WTC11 (cell line): ENCODE measurements around the gene ACMSD. TPM values are rescaled to one million over a fixed set of nuclear protein-coding genes. Genes with fewer than 3 reads are reported as not detected.

ENCODE experiments used
- ESRRA ChIP-seq: sonication (generic); formaldehyde crosslinking; IDR thresholded peaks from 2 replicates; pipeline ENCODE4 v1.8.1; 2022; ENCODE audit warnings: mild to moderate bottlenecking, missing genetic modification reagents, borderline replicate concordance
- ETV6 ChIP-seq: sonication (generic); formaldehyde crosslinking; IDR thresholded peaks from 2 replicates; pipeline ENCODE4 v1.8.1; 2022; ENCODE audit warnings: mild to moderate bottlenecking, missing genetic modification reagents
- GABPB1 ChIP-seq: sonication (generic); formaldehyde crosslinking; IDR thresholded peaks from 2 replicates; pipeline ENCODE4 v1.8.1; 2023; ENCODE audit warnings: mild to moderate bottlenecking, missing genetic modification reagents
- GRHL2 ChIP-seq: fragments of 250-450 bp; sonication (Bioruptor Pico); IDR thresholded peaks from 2 replicates; pipeline ENCODE4 v1.8.0; 2022; ENCODE audit warnings: mild to moderate bottlenecking, moderate library complexity; ENCODE audit not compliant: insufficient replicate concordance, severe bottlenecking
- JUN ChIP-seq: sonication (generic); formaldehyde crosslinking; IDR thresholded peaks from 2 replicates; pipeline ENCODE4 v1.8.0; 2023; ENCODE audit warnings: mild to moderate bottlenecking, missing genetic modification reagents
- NFE2L1 ChIP-seq: sonication (generic); formaldehyde crosslinking; IDR thresholded peaks from 2 replicates; pipeline ENCODE4 v1.8.1; 2023; ENCODE audit warnings: missing genetic modification reagents
- NR2C2 ChIP-seq: sonication (generic); formaldehyde crosslinking; IDR thresholded peaks from 2 replicates; pipeline ENCODE4 v1.8.0; 2022; ENCODE audit warnings: mild to moderate bottlenecking, missing genetic modification reagents
- PREB ChIP-seq: sonication (generic); formaldehyde crosslinking; IDR thresholded peaks from 2 replicates; pipeline ENCODE4 v1.8.1; 2022; ENCODE audit warnings: mild to moderate bottlenecking, missing genetic modification reagents, moderate library complexity, borderline replicate concordance
- SMAD4 ChIP-seq: sonication (generic); formaldehyde crosslinking; IDR thresholded peaks from 2 replicates; pipeline ENCODE4 v1.8.0; 2022; ENCODE audit warnings: mild to moderate bottlenecking, missing genetic modification reagents
- STAT6 ChIP-seq: sonication (generic); formaldehyde crosslinking; conservative IDR thresholded peaks from 2 replicates; pipeline ENCODE4 v1.8.1; 2023; ENCODE audit warnings: mild to moderate bottlenecking, low read depth, missing genetic modification reagents, moderate library complexity
- TEAD1 ChIP-seq: sonication (generic); formaldehyde crosslinking; IDR thresholded peaks from 2 replicates; pipeline ENCODE4 v1.8.0; 2022; ENCODE audit warnings: mild to moderate bottlenecking, missing genetic modification reagents
- ZBTB21 ChIP-seq: sonication (generic); formaldehyde crosslinking; IDR thresholded peaks from 2 replicates; pipeline ENCODE4 v1.8.1; 2023; ENCODE audit warnings: mild to moderate bottlenecking, missing genetic modification reagents, borderline replicate concordance
- ZNF138 ChIP-seq: sonication (generic); formaldehyde crosslinking; conservative IDR thresholded peaks from 2 replicates; pipeline ENCODE4 v1.8.1; 2022; ENCODE audit warnings: mild to moderate bottlenecking, moderate library complexity, missing genetic modification reagents
- ZNF396 ChIP-seq: fragments of 250-450 bp; sonication (Bioruptor Pico); IDR thresholded peaks from 2 replicates; pipeline ENCODE4 v1.8.0; 2021; ENCODE audit warnings: mild to moderate bottlenecking, moderate library complexity, borderline replicate concordance
- ZNF416 ChIP-seq: fragments of 250-450 bp; sonication (Bioruptor Pico); IDR thresholded peaks from 2 replicates; pipeline ENCODE4 v1.9.0; 2021; ENCODE audit warnings: mild to moderate bottlenecking, inconsistent platforms
- ZNF671 ChIP-seq: fragments of 250-450 bp; sonication (Bioruptor Pico); IDR thresholded peaks from 2 replicates; pipeline ENCODE4 v1.8.0; 2021; ENCODE audit warnings: mild to moderate bottlenecking
- total RNA-seq: library from RNA; stranded (reverse); gene quantifications from 3 replicates; pipeline ENCODE4 v1.2.3, GENCODE V29; 2021
- TF ChIP-seq, protein P1 (sequence below): fragments of 250-450 bp; sonication (Bioruptor Pico); IDR thresholded peaks from 2 replicates; pipeline ENCODE4 v1.9.0; 2021; ENCODE audit warnings: moderate library complexity, mild to moderate bottlenecking, inconsistent platforms, borderline replicate concordance
- TF ChIP-seq, protein P2 (sequence below): fragments of 250-450 bp; sonication (Bioruptor Pico); IDR thresholded peaks from 2 replicates; pipeline ENCODE4 v2.1.2; 2022; ENCODE audit warnings: mild to moderate bottlenecking, moderate library complexity
- TF ChIP-seq, protein P3 (sequence below): sonication (generic); formaldehyde crosslinking; IDR thresholded peaks from 2 replicates; pipeline ENCODE4 v1.8.0; 2022; ENCODE audit warnings: mild to moderate bottlenecking, missing genetic modification reagents
- TF ChIP-seq, protein P4 (sequence below): sonication (generic); formaldehyde crosslinking; IDR thresholded peaks from 2 replicates; pipeline ENCODE4 v1.8.1; 2022; ENCODE audit warnings: mild to moderate bottlenecking, moderate library complexity, missing genetic modification reagents
- TF ChIP-seq, protein P5 (sequence below): fragments of 250-450 bp; sonication (Bioruptor Pico); IDR thresholded peaks from 2 replicates; pipeline ENCODE4 v1.9.0; 2021; ENCODE audit warnings: mild to moderate bottlenecking
- TF ChIP-seq, protein P6 (sequence below): sonication (generic); formaldehyde crosslinking; IDR thresholded peaks from 2 replicates; pipeline ENCODE4 v1.8.0; 2023; ENCODE audit warnings: mild to moderate bottlenecking, missing genetic modification reagents

ACMSD gene
- total RNA-seq, 1 experiment from 2014 or later: not detected

- TF ChIP-seq, protein P1, sequence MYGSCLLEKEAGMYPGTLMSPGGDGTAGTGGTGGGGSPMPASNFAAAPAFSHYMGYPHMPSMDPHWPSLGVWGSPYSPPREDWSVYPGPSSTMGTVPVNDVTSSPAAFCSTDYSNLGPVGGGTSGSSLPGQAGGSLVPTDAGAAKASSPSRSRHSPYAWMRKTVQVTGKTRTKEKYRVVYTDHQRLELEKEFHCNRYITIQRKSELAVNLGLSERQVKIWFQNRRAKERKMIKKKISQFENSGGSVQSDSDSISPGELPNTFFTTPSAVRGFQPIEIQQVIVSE: no peak
- TF ChIP-seq ETV6 (CRISPR knock-in tag) (no peak), PREB (CRISPR knock-in tag) (no peak), SMAD4 (CRISPR knock-in tag) (no peak), NR2C2 (CRISPR knock-in tag) (no peak), ZNF671 (CRISPR knock-in tag) (no peak), GRHL2 (CRISPR knock-in tag) (no peak), ZNF138 (CRISPR knock-in tag) (0 out of 2 replicates have a peak, but pooled peaks have one; percentile 24), ESRRA (CRISPR knock-in tag) (no peak; the same call in 1 of the 2 replicates), NFE2L1 (CRISPR knock-in tag) (no peak), STAT6 (CRISPR knock-in tag) (no peak), JUN (CRISPR knock-in tag) (peak; percentile 88), ZNF396 (CRISPR knock-in tag) (no peak), GABPB1 (0 out of 2 replicates have a peak, but pooled peaks have one; percentile 13), ZNF416 (CRISPR knock-in tag) (no peak), ZBTB21 (CRISPR knock-in tag) (no peak), TEAD1 (CRISPR knock-in tag) (peak; percentile 72; the same call in 1 of the 2 replicates)
- TF ChIP-seq, protein P2, sequence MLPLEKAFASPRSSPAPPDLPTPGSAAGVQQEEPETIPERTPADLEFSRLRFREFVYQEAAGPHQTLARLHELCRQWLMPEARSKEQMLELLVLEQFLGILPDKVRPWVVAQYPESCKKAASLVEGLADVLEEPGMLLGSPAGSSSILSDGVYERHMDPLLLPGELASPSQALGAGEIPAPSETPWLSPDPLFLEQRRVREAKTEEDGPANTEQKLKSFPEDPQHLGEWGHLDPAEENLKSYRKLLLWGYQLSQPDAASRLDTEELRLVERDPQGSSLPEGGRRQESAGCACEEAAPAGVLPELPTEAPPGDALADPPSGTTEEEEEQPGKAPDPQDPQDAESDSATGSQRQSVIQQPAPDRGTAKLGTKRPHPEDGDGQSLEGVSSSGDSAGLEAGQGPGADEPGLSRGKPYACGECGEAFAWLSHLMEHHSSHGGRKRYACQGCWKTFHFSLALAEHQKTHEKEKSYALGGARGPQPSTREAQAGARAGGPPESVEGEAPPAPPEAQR (CRISPR knock-in tag): no peak
- TF ChIP-seq, protein P3, sequence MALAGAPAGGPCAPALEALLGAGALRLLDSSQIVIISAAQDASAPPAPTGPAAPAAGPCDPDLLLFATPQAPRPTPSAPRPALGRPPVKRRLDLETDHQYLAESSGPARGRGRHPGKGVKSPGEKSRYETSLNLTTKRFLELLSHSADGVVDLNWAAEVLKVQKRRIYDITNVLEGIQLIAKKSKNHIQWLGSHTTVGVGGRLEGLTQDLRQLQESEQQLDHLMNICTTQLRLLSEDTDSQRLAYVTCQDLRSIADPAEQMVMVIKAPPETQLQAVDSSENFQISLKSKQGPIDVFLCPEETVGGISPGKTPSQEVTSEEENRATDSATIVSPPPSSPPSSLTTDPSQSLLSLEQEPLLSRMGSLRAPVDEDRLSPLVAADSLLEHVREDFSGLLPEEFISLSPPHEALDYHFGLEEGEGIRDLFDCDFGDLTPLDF: no peak
- TF ChIP-seq, protein P4, sequence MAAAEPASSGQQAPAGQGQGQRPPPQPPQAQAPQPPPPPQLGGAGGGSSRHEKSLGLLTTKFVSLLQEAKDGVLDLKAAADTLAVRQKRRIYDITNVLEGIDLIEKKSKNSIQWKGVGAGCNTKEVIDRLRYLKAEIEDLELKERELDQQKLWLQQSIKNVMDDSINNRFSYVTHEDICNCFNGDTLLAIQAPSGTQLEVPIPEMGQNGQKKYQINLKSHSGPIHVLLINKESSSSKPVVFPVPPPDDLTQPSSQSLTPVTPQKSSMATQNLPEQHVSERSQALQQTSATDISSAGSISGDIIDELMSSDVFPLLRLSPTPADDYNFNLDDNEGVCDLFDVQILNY (CRISPR knock-in tag): no peak
- TF ChIP-seq, protein P5, sequence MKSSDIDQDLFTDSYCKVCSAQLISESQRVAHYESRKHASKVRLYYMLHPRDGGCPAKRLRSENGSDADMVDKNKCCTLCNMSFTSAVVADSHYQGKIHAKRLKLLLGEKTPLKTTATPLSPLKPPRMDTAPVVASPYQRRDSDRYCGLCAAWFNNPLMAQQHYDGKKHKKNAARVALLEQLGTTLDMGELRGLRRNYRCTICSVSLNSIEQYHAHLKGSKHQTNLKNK (CRISPR knock-in tag): no peak
- TF ChIP-seq, protein P6, sequence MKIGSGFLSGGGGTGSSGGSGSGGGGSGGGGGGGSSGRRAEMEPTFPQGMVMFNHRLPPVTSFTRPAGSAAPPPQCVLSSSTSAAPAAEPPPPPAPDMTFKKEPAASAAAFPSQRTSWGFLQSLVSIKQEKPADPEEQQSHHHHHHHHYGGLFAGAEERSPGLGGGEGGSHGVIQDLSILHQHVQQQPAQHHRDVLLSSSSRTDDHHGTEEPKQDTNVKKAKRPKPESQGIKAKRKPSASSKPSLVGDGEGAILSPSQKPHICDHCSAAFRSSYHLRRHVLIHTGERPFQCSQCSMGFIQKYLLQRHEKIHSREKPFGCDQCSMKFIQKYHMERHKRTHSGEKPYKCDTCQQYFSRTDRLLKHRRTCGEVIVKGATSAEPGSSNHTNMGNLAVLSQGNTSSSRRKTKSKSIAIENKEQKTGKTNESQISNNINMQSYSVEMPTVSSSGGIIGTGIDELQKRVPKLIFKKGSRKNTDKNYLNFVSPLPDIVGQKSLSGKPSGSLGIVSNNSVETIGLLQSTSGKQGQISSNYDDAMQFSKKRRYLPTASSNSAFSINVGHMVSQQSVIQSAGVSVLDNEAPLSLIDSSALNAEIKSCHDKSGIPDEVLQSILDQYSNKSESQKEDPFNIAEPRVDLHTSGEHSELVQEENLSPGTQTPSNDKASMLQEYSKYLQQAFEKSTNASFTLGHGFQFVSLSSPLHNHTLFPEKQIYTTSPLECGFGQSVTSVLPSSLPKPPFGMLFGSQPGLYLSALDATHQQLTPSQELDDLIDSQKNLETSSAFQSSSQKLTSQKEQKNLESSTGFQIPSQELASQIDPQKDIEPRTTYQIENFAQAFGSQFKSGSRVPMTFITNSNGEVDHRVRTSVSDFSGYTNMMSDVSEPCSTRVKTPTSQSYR (CRISPR knock-in tag): no peak
These were observed 80.3 kb downstream of the ACMSD start, which contains the start of gene CCNT2 (continued) for GRCh38 chr2:134918526-134919340.
